Activated CD8-positive, alpha-beta memory T cell treated with anti-CD3 and anti-CD28 coated beads, Interleukin-2, amount 10 ng/mL, durations not matched to agents 7 days and 5 days (primary cell): ENCODE results near the gene TNFSF10. TPM values are rescaled to one million over a fixed set of nuclear protein-coding genes. Genes with fewer than 3 reads are reported as not detected.

Experiments used
- ATAC-seq: fragments of 150-1000 bp; cut with Tn5 transposase; one replicate; pipeline ENCODE4 v1.10.0; 2021; ENCODE audit warnings: moderate library complexity
- CTCF ChIA-PET: fragments of 350-600 bp; sonication (Branson Sonifier 250); formaldehyde crosslinking; loops from one replicate; lab custom pipeline; 2021; ENCODE audit warnings: antibody characterized with exemption; lab: Charles Lee
- DNase-seq: peaks from one replicate; pipeline ENCODE4 v3.0.0-alpha.2; 2020
- H3K27ac Mint-ChIP-seq: one replicate; pipeline ENCODE4 v1.8.0; 2021; ENCODE audit warnings: mild to moderate bottlenecking, mixed read lengths
- H3K27me3 Mint-ChIP-seq: one replicate; pipeline ENCODE4 v1.8.0; 2021; ENCODE audit warnings: mixed read lengths
- H3K36me3 Mint-ChIP-seq: one replicate; pipeline ENCODE4 v1.8.0; 2021; ENCODE audit warnings: mild to moderate bottlenecking, mixed read lengths
- H3K4me1 Mint-ChIP-seq: one replicate; pipeline ENCODE4 v1.8.0; 2021; ENCODE audit warnings: mixed read lengths
- H3K4me3 Mint-ChIP-seq: one replicate; pipeline ENCODE4 v1.8.0; 2021; ENCODE audit warnings: mild to moderate bottlenecking, moderate library complexity, mixed read lengths
- H3K9me3 Mint-ChIP-seq: one replicate; pipeline ENCODE4 v1.8.0; 2022; ENCODE audit warnings: low read depth, mixed read lengths
- total RNA-seq, 2 experiments: library from RNA; stranded (reverse); gene quantifications; one replicate each; pipeline ENCODE4 v1.2.3, GENCODE V29; 2021

The TNFSF10 gene
- total RNA-seq, 2 experiments from 2014 or later: 144 to 256 TPM

DNA sequence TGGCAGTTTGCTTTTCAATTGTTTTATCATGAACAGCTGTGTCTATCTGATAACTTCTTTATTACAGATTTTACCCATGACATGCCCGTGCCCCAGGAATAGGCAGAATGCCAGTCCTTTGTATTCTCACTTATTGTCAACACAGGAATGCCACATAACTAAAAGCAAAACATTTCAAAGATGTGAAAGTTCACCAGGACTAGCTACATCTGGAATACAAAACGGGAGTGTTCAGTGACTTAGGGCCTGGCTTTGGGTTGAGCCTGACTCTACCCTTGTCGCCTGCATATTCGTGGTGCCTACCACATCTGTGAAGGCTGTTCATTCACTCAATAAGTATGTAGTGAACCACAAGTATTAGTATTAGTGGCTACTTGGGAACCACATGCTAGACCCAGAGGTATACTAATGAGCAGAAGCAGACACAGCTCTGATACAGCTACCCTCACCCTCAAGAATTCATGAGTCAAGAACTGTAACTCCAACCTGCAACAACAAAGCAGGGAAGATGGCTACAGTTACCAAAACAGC, 2.9 kb downstream of the TNFSF10 start:
- DNase-seq: peak; percentile 60
- H3K36me3 Mint-ChIP-seq: peaks cover 77% of the 10 kb centered on the region

DNA sequence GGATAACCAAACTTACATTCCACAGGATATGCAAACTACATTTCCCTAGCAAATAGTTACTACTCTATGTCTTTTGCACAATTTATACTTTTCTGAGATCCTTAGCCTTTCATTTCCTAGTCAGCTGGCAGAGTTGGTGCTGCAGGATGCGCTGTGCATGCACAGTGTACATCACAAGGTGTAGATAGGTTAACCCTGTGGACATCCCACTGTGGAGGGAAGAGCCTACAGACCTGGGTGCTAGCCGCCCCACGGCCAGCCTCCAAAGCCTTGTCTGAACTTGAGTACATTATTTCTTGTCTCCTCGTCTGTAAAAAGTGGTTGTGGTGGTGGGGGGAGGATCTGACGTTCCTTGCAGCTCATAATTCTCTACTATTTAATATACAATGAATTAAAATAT, 3.5 kb downstream of the TNFSF10 start:
- Mint-ChIP-seq H3K27ac (peak overlapping the region; percentile 98), H3K27me3 (no peaks in the 10 kb centered on the region), H3K36me3 (peaks cover 80% of the 10 kb centered on the region), H3K9me3 (no peaks in the 10 kb centered on the region), H3K4me3 (peak overlapping the region; percentile 95), H3K4me1 (peaks cover 66% of the 10 kb centered on the region)
- ATAC-seq (no peak), DNase-seq (peak; percentile 52)
- CTCF ChIA-PET: interaction anchor here (0.8 to 9.1 kb wide), 6 partner anchors 11 to 106 kb away, joined by 4 to 146 read pairs (median 4); no protein-coding TSS in a partner anchor

More for the DNA sequence above, 2.9 kb downstream of the TNFSF10 start:
- CTCF ChIA-PET: interaction anchor here (1.1 to 9.1 kb wide), 5 partner anchors 8 to 105 kb away, joined by 4 to 146 read pairs (median 5); no protein-coding TSS in a partner anchor
- no peaks in the 10 kb centered on the region for H3K27me3 Mint-ChIP-seq
- no peaks in the 10 kb centered on the region for H3K9me3 Mint-ChIP-seq
- peak; percentile 7 for ATAC-seq
- H3K4me3 Mint-ChIP-seq: peak overlapping the region; percentile 95
- H3K4me1 Mint-ChIP-seq: peaks cover 66% of the 10 kb centered on the region
- peak overlapping the region; percentile 98 for H3K27ac Mint-ChIP-seq

DNA sequence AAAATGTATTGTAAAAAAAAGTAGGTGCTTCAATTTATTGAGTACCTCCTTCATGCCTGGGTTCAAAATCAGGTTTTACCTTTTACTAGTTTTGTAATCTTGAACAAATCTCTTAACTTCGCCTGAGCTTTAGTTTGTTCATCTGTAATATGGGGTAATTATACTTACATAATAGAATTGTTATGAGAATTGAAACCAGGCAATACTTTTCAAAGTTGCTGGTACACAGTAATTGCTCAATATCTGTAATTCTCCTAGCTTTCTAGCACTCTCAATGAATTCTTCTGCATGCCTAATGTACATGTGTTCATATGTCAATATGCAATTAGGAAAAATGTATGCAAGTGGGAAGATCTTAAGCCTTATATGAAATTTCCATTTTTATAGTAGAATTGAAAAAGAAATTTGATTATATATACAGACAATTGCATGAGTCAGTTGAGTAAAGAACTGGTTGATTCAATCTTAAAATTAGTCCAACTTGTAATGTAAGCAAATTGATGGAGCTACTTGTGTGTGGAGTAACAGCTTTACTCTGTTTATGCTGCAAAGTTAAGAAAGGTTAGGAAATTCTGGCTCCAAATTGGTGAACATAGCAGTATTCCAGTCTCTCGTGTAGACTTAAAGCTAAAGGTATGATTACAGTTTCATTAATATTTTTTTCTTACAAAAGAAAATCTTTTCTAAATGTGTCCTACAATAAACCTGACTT, 4.1 kb downstream of the TNFSF10 start:
- peak overlapping the region; percentile 95 for H3K4me3 Mint-ChIP-seq
- peaks cover 67% of the 10 kb centered on the region for H3K4me1 Mint-ChIP-seq
- H3K27me3 Mint-ChIP-seq: no peaks in the 10 kb centered on the region
- ATAC-seq: no peak
- H3K36me3 Mint-ChIP-seq: peaks cover 86% of the 10 kb centered on the region
- no peaks in the 10 kb centered on the region for H3K9me3 Mint-ChIP-seq
- CTCF ChIA-PET: interaction anchor here (0.8 to 9.1 kb wide), 6 partner anchors 11 to 75 kb away, joined by 4 to 146 read pairs (median 4); no protein-coding TSS in a partner anchor
- DNase-seq: no peak
- H3K27ac Mint-ChIP-seq: peak overlapping the region; percentile 86

DNA sequence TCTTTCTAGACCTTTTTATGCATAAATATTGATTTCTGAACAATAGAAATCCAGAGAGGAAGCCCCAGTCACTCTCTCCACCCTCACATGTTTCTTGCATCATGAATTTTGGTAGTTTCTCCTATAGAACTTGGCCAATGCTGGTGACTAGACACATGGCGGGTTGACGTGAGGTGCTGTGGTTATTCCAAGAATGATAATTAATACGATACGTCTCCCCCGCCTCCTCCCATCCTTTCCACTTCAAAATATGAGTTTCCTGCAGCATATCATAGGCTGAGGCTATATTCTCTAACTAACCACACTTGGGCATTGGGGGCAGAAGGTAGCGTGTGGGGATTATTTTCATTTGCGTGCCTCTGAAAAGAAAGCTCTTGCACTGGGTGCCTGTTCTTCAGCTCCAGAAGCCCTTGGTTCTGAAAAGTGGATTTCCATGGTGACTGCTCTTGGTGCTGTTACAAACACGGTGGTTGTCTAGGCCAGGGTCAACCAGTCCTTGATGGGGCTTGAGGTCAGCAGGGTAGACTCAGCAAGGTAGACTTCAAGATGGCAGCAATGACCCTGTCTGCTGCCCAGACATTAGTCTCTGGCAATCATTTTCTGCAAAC, 5.3 kb downstream of the TNFSF10 start:
- DNase-seq (peak; percentile 84), ATAC-seq (peak; percentile 35)
- Mint-ChIP-seq H3K36me3 (peaks cover 92% of the 10 kb centered on the region), H3K27ac (peak overlapping the region; percentile 86), H3K4me1 (peaks cover 70% of the 10 kb centered on the region), H3K27me3 (no peaks in the 10 kb centered on the region), H3K4me3 (peak overlapping the region; percentile 95), H3K9me3 (no peaks in the 10 kb centered on the region)
- CTCF ChIA-PET: interaction anchor here (0.7 to 9.1 kb wide), 4 partner anchors 12 to 76 kb away, joined by 3 to 146 read pairs (median 7); no protein-coding TSS in a partner anchor

DNA sequence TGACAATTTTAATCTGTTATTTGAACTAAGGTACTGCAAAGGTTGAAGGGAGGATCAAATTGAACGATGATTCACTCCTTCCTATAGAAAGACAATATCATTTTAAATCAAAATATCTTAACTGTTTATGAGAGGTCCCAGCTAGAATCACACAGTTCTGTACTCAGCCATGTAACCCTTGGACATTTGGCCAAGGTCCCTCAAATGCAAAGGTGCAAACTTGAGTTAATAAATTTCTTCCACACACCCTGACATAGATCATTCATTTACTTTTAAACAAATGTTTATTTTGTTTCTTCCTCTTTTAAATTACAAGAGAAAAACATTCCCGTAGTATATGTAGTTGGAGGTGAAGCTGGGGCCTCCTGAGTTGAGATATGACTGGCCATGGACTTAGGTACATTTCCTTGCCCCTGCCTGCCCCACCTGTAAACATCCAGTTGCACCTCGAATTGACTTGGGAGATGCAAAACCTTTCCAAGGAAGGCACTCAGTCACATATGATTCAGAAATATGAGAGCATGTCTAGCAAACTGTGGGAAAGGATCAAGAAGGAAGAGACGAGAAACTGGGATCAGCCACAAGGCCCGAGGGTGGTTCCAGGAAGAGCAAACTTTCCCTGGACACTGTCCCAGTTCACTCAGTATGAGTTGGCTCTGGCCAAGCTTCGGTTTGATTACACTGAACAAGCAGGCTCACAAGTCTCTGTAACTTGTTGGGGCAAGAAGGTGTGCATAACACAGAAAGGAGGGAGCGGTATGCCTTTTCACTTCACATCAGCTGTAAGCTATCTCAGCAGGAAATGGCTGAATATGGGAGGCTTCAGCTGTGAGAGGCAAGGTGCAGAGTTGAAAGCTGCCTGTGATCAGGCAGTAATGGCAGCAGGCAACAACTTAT, 6.7 kb downstream of the TNFSF10 start:
- H3K9me3 Mint-ChIP-seq: no peaks in the 10 kb centered on the region
- ATAC-seq (peak; percentile 42), DNase-seq (peak; percentile 66)
- peak overlapping the region; percentile 95 for H3K4me3 Mint-ChIP-seq
- H3K27me3 Mint-ChIP-seq: no peaks in the 10 kb centered on the region
- H3K27ac Mint-ChIP-seq: peak overlapping the region; percentile 86
- H3K4me1 Mint-ChIP-seq: peaks cover 83% of the 10 kb centered on the region
- CTCF ChIA-PET: interaction anchor here (0.9 to 9.1 kb wide), 5 partner anchors 14 to 109 kb away, joined by 3 to 146 read pairs (median 3); no protein-coding TSS in a partner anchor
- peaks cover 92% of the 10 kb centered on the region for H3K36me3 Mint-ChIP-seq

DNA sequence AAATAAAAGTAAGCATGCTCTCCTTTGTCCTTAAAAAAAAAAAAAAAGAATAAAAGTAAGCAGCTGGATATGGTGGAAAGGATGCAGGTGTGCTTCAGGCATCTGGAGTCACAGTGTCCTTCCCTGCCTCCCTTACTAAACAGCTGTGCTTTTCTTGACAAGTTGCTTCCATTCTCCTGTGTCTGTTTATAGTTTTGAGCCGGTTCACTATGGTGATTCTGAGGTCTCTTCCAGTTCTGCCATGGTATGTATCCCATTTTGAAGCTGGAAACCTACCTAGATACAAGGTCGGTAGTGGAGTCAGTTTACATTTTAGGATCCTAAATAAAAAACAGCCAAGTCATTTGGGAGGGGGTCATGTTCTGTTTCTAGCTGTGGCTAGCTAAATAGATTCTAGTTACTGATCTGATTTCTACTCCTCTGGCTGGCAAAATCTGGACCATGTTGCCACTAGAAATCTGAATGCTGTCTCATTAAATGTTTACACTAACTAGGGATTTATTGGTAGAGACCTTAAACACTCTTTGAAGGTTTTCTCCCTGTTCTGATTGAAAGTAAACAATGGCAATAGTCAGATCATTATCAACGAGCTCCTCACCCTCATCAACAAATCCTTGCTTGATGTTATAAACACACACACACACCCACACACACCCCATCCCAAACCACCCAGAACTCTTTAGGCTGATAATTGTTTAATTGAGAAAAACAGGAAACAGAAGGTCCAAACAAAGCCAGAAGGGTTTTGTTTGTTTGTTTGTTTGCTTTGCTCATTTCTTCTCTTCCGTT, 7.9 kb downstream of the TNFSF10 start:
- ATAC-seq: no peak
- H3K27me3 Mint-ChIP-seq: no peaks in the 10 kb centered on the region
- H3K36me3 Mint-ChIP-seq: peaks cover 92% of the 10 kb centered on the region
- no peak for DNase-seq
- H3K9me3 Mint-ChIP-seq: no peaks in the 10 kb centered on the region
- H3K4me1 Mint-ChIP-seq: peaks cover 92% of the 10 kb centered on the region
- peak overlapping the region; percentile 40 for H3K4me3 Mint-ChIP-seq
- CTCF ChIA-PET: interaction anchor here (0.9 to 2.2 kb wide), 8 partner anchors 8 to 227 kb away, joined by 3 to 9 read pairs (median 3); partner anchors contain the start of gene TNFSF10
- peak overlapping the region; percentile 69 for H3K27ac Mint-ChIP-seq

DNA sequence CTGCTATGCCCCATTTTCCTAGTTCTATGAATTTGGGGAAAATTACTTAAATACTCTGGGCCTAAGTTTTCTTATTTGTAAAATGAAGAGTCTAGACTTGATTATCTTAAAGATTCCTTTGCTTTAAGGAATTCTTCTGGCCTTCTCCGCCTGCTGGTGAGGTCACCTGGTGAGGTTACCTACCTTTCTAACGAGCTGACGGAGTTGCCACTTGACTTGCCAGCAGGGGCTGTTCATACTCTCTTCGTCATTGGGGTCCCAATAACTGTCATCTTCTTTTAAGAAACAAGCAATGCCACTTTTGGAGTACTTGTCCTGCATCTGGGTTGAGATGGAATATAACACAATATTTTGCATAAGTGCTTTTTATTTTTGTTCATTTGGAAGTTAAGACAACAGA, 8.6 kb downstream of the TNFSF10 start:
- Mint-ChIP-seq H3K27me3 (no peaks in the 10 kb centered on the region), H3K4me1 (peaks cover 91% of the 10 kb centered on the region), H3K36me3 (peaks cover 91% of the 10 kb centered on the region), H3K4me3 (peak overlapping the region; percentile 22), H3K27ac (peak overlapping the region; percentile 69), H3K9me3 (no peaks in the 10 kb centered on the region)
- ATAC-seq (no peak), DNase-seq (no peak)
- CTCF ChIA-PET: interaction anchor here (0.9 to 2.2 kb wide), 7 partner anchors 8 to 227 kb away, joined by 3 to 9 read pairs (median 3); partner anchors contain the start of gene TNFSF10

DNA sequence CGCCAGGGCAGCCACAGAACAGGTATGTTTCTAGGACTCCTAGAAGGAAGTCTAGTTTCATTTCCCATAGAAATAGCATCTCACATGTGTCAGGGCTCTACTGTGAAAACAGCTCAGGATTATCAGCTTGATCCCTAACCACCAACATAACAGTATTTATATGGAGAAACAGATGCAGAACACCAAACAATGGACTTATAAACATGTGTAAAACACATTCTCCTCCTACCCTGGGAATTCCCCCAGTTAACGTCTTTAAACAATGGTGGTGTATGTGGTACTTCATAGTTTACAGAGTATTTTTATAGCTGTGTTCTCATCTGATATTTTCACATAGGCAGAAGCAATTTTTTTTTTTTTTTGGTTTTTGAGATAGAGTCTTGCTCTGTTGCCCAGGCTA, 9.7 kb downstream of the TNFSF10 start:
- Mint-ChIP-seq H3K4me3 (peak overlapping the region; percentile 50), H3K4me1 (peaks cover 91% of the 10 kb centered on the region), H3K27me3 (no peaks in the 10 kb centered on the region), H3K36me3 (peaks cover 93% of the 10 kb centered on the region), H3K27ac (peak overlapping the region; percentile 69), H3K9me3 (no peaks in the 10 kb centered on the region)
- ATAC-seq (no peak), DNase-seq (no peak)
- CTCF ChIA-PET: interaction anchor here (0.7 to 3.3 kb wide), 6 partner anchors 11 to 160 kb away, joined by 3 to 24 read pairs (median 3); no protein-coding TSS in a partner anchor

DNA sequence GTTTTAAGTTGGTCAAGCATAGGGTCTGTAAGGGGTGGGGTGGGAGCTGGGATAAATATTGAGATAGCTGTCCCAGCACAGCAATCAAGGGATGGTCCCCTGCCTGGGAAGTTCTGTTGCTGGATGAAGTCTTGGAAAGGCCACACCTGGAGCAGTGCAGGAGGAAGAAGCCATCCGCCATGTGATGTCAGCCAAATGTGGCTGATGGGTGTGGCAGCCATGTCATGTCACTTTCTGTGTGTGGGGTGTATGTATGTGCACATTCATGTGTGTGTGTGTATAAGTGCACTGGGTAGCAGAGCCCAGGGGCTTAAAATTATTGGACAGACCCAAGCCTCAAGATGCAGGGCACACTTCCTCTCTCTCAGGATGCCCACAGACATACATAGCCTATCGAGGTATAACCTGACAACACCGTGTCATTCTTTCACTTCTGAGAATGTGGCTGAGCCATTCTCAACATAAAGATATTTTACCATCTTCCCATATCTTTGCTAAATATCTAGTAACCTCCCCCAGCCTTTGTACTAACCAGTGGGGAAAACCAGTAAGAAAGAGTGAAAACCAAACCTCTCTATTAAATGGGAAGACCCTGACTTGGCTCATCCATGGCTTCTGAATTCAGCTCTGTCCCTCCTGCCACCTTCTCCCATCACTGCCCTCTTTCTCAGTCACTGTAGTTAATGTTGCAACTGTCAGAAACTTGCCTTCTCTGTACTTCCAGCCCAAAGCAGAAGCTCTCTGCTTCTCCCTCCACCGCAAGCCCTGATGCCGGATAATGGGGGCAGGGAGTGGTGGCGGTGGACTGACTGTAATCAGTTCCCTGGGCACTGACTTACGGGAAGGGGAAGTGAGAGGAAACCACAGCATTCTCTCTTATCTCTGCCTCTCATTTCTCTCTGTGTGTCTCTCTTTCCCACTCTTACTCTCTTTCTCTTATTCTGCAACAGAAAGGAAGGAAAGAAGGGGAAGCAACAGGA, 11.2 kb downstream of the TNFSF10 start:
- Mint-ChIP-seq H3K36me3 (peaks cover 94% of the 10 kb centered on the region), H3K27me3 (no peaks in the 10 kb centered on the region), H3K9me3 (no peaks in the 10 kb centered on the region), H3K4me1 (peaks cover 88% of the 10 kb centered on the region), H3K27ac (peak overlapping the region; percentile 87), H3K4me3 (peak overlapping the region; percentile 46)
- DNase-seq (peak; percentile 81), ATAC-seq (peak; percentile 63)
- CTCF ChIA-PET: interaction anchor here (1.3 to 3.3 kb wide), 7 partner anchors 10 to 104 kb away, joined by 3 to 24 read pairs (median 4); no protein-coding TSS in a partner anchor

DNA sequence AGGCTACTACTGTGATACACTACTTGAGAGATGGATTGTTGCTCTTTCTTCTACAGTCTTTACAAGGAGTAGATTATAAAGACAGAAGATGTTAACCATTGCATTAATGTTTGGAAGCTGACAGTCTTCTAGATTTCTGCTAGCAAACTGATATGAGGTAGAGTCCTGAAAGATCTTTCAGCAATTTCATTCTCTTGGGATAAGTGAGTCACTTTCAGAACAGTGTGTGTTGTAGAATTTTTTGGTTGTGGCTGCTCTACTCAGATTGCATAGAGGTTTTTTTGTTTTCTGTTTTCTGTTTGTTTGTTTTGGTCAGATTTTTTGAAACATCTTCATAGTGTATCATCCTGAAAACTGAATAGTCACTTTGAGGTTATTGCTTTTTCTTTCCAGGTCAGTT, 17.1 kb downstream of the TNFSF10 start:
- ATAC-seq (no peak), DNase-seq (no peak)
- peaks cover 45% of the 10 kb centered on the region for H3K4me1 Mint-ChIP-seq
- H3K4me3 Mint-ChIP-seq: no peak overlapping the region
- H3K27me3 Mint-ChIP-seq: no peaks in the 10 kb centered on the region
- CTCF ChIA-PET: no interaction called here
- H3K9me3 Mint-ChIP-seq: peaks cover 6% of the 10 kb centered on the region
- H3K36me3 Mint-ChIP-seq: peaks cover 81% of the 10 kb centered on the region
- H3K27ac Mint-ChIP-seq: no peak overlapping the region

DNA sequence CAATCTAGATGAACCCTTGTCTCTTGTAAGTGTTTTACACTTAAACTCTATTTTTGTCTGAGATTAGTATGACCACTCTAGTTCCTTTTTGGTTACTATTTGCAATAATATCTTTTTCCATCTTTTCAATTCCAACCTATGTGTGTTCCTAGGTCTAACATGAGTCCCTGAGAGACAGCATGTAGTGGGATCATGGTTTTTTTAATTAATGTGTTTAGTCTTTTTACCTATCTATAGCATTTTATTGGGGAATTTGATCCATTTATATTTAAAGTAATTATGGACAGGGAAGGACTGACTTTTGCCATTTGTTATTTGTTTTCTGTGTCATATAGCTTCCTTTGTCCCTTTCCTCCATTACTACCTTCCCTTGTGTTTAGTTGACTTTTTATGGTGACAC, 21.7 kb downstream of the TNFSF10 start:
- Mint-ChIP-seq H3K27ac (no peak overlapping the region), H3K36me3 (peaks cover 47% of the 10 kb centered on the region), H3K4me3 (no peak overlapping the region), H3K9me3 (peaks cover 6% of the 10 kb centered on the region), H3K27me3 (no peaks in the 10 kb centered on the region), H3K4me1 (peaks cover 12% of the 10 kb centered on the region)
- DNase-seq (no peak), ATAC-seq (no peak)
- CTCF ChIA-PET: interaction anchor here (1.5 kb wide), 1 partner anchor 94 kb away, joined by 4 read pairs; no protein-coding TSS in a partner anchor
